Effector memory CD4-positive, alpha-beta T cell (primary cell): ENCODE measurements around the gene DNAH6.
A peak's percentile ranks its signal among the peaks of the same experiment; 100 is the strongest.
"Not testable (repeated sequence)": the region's sequence is repeated elsewhere in the genome, so short reads cannot be mapped to it uniquely, and the experiment has no call there.

Source experiments
- DNase-seq, 3 donors: peaks; one replicate each; pipeline ENCODE4 v3.0.0-alpha.2; 2020
- H3K27ac ChIP-seq: 2 replicates; pipeline ENCODE4 v1.7.0; 2013; ENCODE audit warnings: mild to moderate bottlenecking, low read length, moderate library complexity; ENCODE audit not compliant: insufficient read depth, poor library complexity, severe bottlenecking
- H3K27me3 ChIP-seq: replicated peaks from 2 replicates; pipeline ENCODE4 v1.7.0; 2013; ENCODE audit warnings: mild to moderate bottlenecking, low read length; ENCODE audit not compliant: insufficient read depth, control insufficient read depth, poor library complexity, severe bottlenecking
- H3K36me3 ChIP-seq: 2 replicates; pipeline ENCODE4 v1.7.0; 2013; ENCODE audit warnings: mild to moderate bottlenecking, low read length, moderate library complexity; ENCODE audit not compliant: control insufficient read depth, insufficient read depth
- H3K4me1 ChIP-seq: 2 replicates; pipeline ENCODE4 v1.7.0; 2013; ENCODE audit warnings: low read length, mild to moderate bottlenecking; ENCODE audit not compliant: control insufficient read depth, insufficient read depth, poor library complexity, severe bottlenecking
- H3K4me3 ChIP-seq: 2 replicates; pipeline ENCODE4 v1.7.0; 2013; ENCODE audit warnings: low read length, low read depth, mild to moderate bottlenecking; ENCODE audit not compliant: insufficient read depth, poor library complexity, severe bottlenecking
- H3K9me3 ChIP-seq: 2 replicates; pipeline ENCODE4 v1.7.0; 2013; ENCODE audit warnings: mild to moderate bottlenecking, low read length, moderate library complexity; ENCODE audit not compliant: control insufficient read depth

DNAH6 gene

GRCh38 chr2:84766791-84767190 lies 250.5 kb downstream of the DNAH6 start:
- H3K9me3 ChIP-seq, result no peaks in the 10 kb centered on the region
- H3K27me3 ChIP-seq, result no peaks in the 10 kb centered on the region
- no peak overlapping the region for H3K27ac ChIP-seq
- H3K4me3 ChIP-seq, result no peak overlapping the region
- DNase-seq, result no peak
- H3K36me3 ChIP-seq, result no peaks in the 10 kb centered on the region
- H3K4me1 ChIP-seq, result no peaks in the 10 kb centered on the region

DNA sequence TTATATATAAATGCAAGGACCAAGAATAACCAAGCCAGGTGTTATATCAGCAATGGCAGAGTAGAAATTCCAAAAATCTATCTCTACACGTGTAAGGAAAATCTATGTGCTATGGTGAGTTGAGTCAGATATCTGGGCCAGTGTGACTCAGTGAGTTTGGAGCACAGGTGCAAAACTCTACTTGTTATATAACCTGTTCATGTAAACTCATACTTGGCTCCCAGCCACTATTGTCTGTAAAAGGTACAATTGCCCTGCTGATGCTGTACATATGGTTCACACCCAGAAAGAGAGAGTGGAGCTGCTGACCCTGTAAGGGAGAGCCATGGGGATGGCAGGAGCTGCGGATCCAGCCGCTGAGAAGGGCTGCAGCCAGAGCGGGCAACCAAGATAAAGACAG lies 252.5 kb downstream of the DNAH6 start:
- no peaks in the 10 kb centered on the region for H3K36me3 ChIP-seq
- H3K27ac ChIP-seq, result no peak overlapping the region
- no peaks in the 10 kb centered on the region for H3K9me3 ChIP-seq
- no peaks in the 10 kb centered on the region for H3K27me3 ChIP-seq
- DNase-seq, result no peak
- H3K4me1 ChIP-seq, result no peaks in the 10 kb centered on the region
- H3K4me3 ChIP-seq, result no peak overlapping the region

DNA sequence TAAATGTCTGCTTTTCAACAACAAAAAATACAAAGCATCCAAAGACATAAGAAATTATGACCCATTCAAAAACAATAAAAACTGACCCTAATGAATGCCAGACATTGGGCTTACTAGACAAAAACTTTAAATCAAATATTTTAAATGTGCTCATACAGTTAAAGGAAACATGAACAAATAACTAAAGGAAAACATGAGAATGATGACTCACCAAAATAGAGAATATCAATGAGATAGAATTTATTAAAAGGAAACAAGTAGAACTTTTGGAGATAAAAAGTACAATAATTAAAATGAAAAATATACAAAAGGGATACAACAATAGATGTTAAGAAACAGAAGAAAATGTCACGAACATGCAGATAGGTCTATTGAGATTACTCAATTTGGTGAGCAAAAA lies 254.0 kb downstream of the DNAH6 start:
- Histone ChIP-seq H3K9me3 (no peaks in the 10 kb centered on the region), H3K4me3 (no peak overlapping the region)

DNA sequence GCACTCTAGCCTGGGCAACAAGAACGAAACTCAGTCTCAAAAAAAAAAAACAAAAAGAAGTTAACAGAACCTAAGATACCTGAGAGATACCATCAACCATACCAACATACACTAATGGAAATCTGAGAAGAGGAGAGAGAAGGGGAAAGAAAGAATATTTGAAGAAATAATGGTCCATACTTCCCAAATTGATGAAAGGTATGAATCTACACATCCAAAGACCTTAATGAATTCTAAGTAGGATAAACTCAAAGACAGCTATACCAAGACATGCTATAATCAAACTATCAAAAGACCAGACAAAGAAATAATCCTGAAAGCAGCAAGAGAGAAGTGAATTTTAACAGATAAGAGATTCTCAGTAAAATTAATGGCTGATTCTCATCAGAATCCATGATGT lies 255.0 kb downstream of the DNAH6 start:
- no peak for DNase-seq
- no peak overlapping the region for H3K4me3 ChIP-seq
- no peak overlapping the region for H3K27ac ChIP-seq
- H3K4me1 ChIP-seq, result no peaks in the 10 kb centered on the region
- H3K36me3 ChIP-seq, result no peaks in the 10 kb centered on the region
- H3K9me3 ChIP-seq, result no peaks in the 10 kb centered on the region
- H3K27me3 ChIP-seq, result no peaks in the 10 kb centered on the region

More for the DNA sequence above, 254.0 kb downstream of the DNAH6 start:
- H3K27ac ChIP-seq, result no peak overlapping the region
- no peaks in the 10 kb centered on the region for H3K4me1 ChIP-seq
- H3K27me3 ChIP-seq, result no peaks in the 10 kb centered on the region
- no peaks in the 10 kb centered on the region for H3K36me3 ChIP-seq
- no peak for DNase-seq

DNA sequence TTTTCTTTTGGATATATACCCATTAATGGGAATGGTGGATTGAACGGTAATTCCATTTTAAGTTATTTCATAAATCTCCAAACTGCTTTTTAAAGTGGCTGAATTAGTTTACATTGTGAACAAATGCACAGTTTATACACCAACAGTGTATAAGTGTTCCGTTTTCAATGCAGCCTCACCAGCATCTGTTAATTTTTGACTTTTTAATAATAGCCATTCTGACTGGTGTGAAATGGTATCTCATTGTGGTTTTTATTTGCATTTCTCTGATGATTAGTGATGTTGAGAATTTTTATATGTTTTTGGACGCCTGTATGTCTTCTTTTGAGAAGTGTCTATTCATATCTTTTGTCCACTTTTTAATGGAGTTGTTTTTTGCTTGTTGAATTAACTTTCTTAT lies 257.3 kb downstream of the DNAH6 start:
- H3K4me3 ChIP-seq, H3K27ac ChIP-seq, H3K4me1 ChIP-seq, H3K27me3 ChIP-seq, H3K9me3 ChIP-seq, DNase-seq, H3K36me3 ChIP-seq: not testable (repeated sequence)

- DNase-seq, result no peak
- H3K9me3 ChIP-seq, result no peaks in the 10 kb centered on the region
- no peaks in the 10 kb centered on the region for H3K36me3 ChIP-seq
- no peak overlapping the region for H3K4me3 ChIP-seq
- H3K4me1 ChIP-seq, result peaks cover 14% of the 10 kb centered on the region
- no peak overlapping the region for H3K27ac ChIP-seq
- H3K27me3 ChIP-seq, result no peaks in the 10 kb centered on the region
These were observed 259.7 kb downstream of the DNAH6 start for GRCh38 chr2:84776011-84776410.

DNA sequence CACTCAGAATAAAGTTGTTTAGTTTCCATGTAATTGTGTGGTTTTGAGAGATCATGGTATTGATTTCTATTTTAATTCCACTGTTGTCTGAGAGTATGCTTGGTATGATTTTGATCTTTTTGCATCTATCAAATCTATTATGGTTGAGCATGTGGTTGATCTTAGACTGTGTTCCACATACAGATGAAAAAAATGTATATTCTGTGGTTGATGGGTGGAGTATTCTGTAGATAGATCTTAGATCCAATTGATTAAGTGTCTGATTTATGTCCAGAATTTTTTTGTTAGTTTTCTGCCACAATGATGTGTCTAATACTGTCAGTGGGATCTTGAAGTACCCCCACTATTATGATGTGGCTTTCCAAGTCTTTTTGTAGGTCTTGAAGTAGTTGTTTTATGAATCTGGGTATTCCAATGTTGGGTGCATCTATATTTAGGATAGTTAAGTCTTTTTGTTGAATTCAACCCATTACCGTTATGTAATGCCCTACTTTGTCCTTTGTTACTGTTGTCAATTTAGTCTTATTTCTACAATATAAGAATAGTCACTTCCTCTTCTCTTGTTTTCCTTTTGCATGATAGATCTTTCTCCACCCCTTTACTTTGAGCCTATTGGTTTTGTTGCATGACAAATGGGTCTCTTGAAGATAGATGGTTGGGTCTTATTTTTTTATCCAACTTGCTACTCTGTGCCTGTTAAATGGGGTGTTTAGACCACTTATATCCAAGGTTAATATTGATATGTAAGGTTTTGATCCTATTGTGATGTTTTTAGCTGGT lies 262.8 kb downstream of the DNAH6 start:
- DNase-seq, result no peak
- H3K4me1 ChIP-seq, result peaks cover 35% of the 10 kb centered on the region
- H3K9me3 ChIP-seq, result no peaks in the 10 kb centered on the region
- peak overlapping the region; percentile 26 for H3K27ac ChIP-seq
- H3K4me3 ChIP-seq, result no peak overlapping the region
- no peaks in the 10 kb centered on the region for H3K36me3 ChIP-seq
- no peaks in the 10 kb centered on the region for H3K27me3 ChIP-seq

DNA sequence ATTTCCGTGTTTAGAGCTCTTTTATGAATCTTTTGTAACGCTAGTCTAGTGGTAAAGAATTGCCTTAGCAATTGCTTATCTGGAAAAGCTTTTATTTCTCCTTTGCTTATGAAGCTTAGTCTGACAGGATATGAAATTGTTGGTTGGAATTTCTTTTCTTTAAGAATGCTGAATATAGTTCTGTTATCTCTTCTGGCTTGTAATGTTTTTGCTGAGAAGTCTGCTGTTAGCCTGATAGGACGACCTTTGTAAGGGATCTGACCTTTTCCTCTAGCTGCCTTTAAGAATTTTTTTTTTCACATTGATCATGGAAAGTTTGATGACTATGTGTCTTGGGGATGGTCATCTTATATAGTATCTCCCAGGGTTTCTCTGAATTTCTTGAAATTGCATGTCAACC lies 263.5 kb downstream of the DNAH6 start:
- H3K27me3 ChIP-seq, result no peaks in the 10 kb centered on the region
- no peak overlapping the region for H3K27ac ChIP-seq
- peaks cover 42% of the 10 kb centered on the region for H3K4me1 ChIP-seq
- H3K36me3 ChIP-seq, result no peaks in the 10 kb centered on the region
- no peak for DNase-seq
- no peaks in the 10 kb centered on the region for H3K9me3 ChIP-seq
- no peak overlapping the region for H3K4me3 ChIP-seq

DNA sequence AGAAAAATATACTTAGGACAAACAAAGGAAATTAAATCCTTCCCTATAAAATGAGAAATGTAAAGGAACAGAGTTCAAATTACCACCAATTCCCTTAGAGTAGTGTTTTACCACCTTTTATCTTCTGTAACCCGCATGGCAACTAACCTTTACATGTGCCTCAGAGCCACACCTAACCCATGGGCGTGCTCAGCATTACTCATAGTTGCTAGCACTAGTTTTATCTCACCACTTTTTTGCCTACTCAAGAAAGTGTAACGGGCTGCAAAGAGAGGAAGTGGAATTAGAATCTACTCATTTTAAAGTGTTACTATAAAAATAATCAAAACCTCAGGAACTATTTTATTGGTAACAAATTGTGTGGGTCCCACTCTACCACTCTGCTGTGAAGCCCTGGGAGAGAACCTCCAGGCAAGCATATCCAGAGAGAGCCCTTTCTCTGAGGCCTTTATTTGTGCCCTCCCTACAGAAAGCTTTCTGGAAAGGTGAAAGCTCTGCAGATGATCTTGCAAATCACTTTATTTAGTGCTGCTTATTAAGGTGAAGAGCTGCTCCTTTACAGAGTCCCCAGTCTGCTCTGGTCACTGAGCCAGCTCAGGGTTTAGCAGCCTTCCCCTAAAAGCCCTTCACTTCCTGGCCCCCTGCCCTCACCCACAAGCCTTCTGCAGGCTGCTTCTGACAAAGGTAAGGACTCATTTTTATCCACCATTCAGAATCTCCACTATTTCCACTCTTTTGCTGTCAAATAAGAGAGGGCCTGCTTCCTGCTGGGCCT lies 265.8 kb downstream of the DNAH6 start:
- H3K27me3 ChIP-seq, result no peaks in the 10 kb centered on the region
- H3K4me3 ChIP-seq, result peak overlapping the region; percentile 12
- H3K36me3 ChIP-seq, result no peaks in the 10 kb centered on the region
- peak; percentile 7 to 35 (median 26) for DNase-seq
- peaks cover 45% of the 10 kb centered on the region for H3K4me1 ChIP-seq
- H3K9me3 ChIP-seq, result no peaks in the 10 kb centered on the region
- peak overlapping the region; percentile 61 for H3K27ac ChIP-seq

DNA sequence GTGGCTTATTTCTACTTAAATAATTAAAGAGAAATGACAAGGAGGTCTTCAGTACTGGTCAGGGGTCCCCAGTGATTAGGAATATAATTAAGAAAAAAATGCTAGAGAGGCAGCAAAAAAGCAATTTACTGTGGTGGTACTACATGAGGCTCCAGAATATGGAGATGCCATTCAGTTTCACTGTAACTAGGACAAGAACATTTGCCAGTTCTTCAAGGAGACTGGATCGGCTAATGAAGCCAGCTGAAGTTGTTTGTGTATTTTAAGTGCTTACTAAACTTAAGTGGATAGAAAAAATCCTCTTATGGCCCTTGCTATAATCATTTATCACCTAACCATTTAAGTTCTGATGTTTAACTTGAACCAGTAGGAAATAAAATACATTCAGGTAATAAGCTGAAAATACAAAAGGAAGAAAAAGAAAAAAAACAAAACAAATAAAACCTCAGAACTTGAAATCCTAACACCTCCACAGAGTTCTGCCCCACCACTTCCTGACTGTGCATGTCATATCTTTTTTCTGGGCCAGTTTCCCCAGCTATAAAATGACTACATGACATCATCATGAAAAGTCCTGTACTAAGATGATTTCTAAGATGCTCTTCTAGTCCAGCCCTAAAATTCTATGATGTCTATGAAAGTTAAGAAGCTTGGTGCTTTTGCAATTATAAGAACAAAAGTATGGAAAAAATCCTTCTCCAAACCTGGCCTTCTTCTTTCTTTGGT lies 266.6 kb downstream of the DNAH6 start:
- DNase-seq, result peak; percentile 6 to 32 (median 24)
- Histone ChIP-seq H3K27me3 (no peaks in the 10 kb centered on the region), H3K36me3 (no peaks in the 10 kb centered on the region), H3K27ac (peak overlapping the region; percentile 61), H3K4me1 (peaks cover 45% of the 10 kb centered on the region), H3K9me3 (no peaks in the 10 kb centered on the region), H3K4me3 (peak overlapping the region; percentile 12)
